ENCODE data around the gene DEFB112.

DNA sequence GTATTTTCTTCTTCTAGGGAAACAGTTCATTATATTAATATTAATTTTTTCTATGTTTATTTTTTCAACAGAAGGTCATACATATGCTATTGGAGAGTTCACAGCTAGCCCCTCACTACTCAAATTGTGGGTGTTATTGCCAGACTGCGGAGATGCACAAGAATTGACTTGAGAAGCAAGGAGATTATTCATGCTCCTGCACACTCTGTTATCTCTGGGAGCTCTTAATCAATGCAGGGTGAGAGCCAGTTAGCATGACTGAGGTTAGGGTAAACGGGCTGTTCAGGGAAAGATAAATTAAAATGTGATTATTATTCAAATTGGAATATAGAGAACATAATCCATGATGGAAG, 48.9 kb upstream of the DEFB112 start:
- TF ChIP-seq POLR2AphosphoS5 (IDR thresholded peaks at IDR 0.05; ENCODE audit: low read depth) (no peak), CTCF (IDR thresholded peaks at IDR 0.05; ENCODE audit: insufficient read depth, low read length) (no peak)
- TF ChIP-seq, protein P1, sequence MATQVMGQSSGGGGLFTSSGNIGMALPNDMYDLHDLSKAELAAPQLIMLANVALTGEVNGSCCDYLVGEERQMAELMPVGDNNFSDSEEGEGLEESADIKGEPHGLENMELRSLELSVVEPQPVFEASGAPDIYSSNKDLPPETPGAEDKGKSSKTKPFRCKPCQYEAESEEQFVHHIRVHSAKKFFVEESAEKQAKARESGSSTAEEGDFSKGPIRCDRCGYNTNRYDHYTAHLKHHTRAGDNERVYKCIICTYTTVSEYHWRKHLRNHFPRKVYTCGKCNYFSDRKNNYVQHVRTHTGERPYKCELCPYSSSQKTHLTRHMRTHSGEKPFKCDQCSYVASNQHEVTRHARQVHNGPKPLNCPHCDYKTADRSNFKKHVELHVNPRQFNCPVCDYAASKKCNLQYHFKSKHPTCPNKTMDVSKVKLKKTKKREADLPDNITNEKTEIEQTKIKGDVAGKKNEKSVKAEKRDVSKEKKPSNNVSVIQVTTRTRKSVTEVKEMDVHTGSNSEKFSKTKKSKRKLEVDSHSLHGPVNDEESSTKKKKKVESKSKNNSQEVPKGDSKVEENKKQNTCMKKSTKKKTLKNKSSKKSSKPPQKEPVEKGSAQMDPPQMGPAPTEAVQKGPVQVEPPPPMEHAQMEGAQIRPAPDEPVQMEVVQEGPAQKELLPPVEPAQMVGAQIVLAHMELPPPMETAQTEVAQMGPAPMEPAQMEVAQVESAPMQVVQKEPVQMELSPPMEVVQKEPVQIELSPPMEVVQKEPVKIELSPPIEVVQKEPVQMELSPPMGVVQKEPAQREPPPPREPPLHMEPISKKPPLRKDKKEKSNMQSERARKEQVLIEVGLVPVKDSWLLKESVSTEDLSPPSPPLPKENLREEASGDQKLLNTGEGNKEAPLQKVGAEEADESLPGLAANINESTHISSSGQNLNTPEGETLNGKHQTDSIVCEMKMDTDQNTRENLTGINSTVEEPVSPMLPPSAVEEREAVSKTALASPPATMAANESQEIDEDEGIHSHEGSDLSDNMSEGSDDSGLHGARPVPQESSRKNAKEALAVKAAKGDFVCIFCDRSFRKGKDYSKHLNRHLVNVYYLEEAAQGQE (IDR thresholded peaks at IDR 0.05; ENCODE audit: insufficient replicate concordance, low read depth) = no peak

Data from HL-60 (cell line).